M059J (cell line): ENCODE measurements around the gene ZNHIT2. TPM values are rescaled to one million over a fixed set of nuclear protein-coding genes. Genes with fewer than 3 reads are reported as not detected.

ENCODE experiments used
- DNase-seq: peaks from one replicate; pipeline ENCODE4 v3.0.0-alpha.2; 2012; ENCODE audit warnings: low read depth
- total RNA-seq: library from RNA; depleted of rRNA; stranded (reverse); fragments of >200 nt; shearing (Covaris generic); gene quantifications from 2 replicates; pipeline ENCODE4 v1.2.3, GENCODE V29; 2014; rRNA removed

The ZNHIT2 gene
- total RNA-seq, 1 experiment from 2014 or later: 13.9 TPM

GRCh38 chr11:65072631-65072966 lies 44.9 kb downstream of the ZNHIT2 start:
- DNase-seq: no peak

- no peak for DNase-seq
Measured at GRCh38 chr11:65071907-65072630, 45.4 kb downstream of the ZNHIT2 start.

- no peak for DNase-seq
Measured at GRCh38 chr11:65069217-65069616, 48.3 kb downstream of the ZNHIT2 start.

- no peak for DNase-seq
Measured at GRCh38 chr11:65067446-65067845, 50.1 kb downstream of the ZNHIT2 start.

GRCh38 chr11:65066805-65067291 lies 50.7 kb downstream of the ZNHIT2 start:
- no peak for DNase-seq

Other genes with a start within 250 kb of the ZNHIT2 start
- gene EHD1, start 239.1 kb downstream of the ZNHIT2 start, total RNA-seq: 38.4 and 57.9 TPM in 2 replicates
- 12.6 and 16.0 TPM in 2 replicates for gene ATG2A, start 200.5 kb downstream of the ZNHIT2 start, total RNA-seq
- 21.5 and 39.7 TPM in 2 replicates for gene PPP2R5B, start 193.0 kb downstream of the ZNHIT2 start, total RNA-seq
- gene GPHA2, start 181.8 kb downstream of the ZNHIT2 start, total RNA-seq: not detected in 2 replicates
- not detected in 2 replicates for gene MAJIN, start 145.6 kb downstream of the ZNHIT2 start, total RNA-seq
- 5.9 and 6.2 TPM in 2 replicates for gene BATF2, start 120.7 kb downstream of the ZNHIT2 start, total RNA-seq
- gene ARL2, start 103.5 kb downstream of the ZNHIT2 start, total RNA-seq: 137 and 169 TPM in 2 replicates
- gene SNX15, start 90.3 kb downstream of the ZNHIT2 start, total RNA-seq: 17.8 and 18.3 TPM in 2 replicates
- 11.8 and 20.0 TPM in 2 replicates for gene SAC3D1, start 76.5 kb downstream of the ZNHIT2 start, total RNA-seq
- gene NAALADL1, start 59.1 kb downstream of the ZNHIT2 start, total RNA-seq: 0.34 TPM in 1 of 2 replicates, not detected in the other
- 47.9 and 56.8 TPM in 2 replicates for gene CDCA5, start 33.7 kb downstream of the ZNHIT2 start, total RNA-seq
- 83.4 and 96.0 TPM in 2 replicates for gene ZFPL1, start 33.5 kb downstream of the ZNHIT2 start, total RNA-seq
- 117 and 170 TPM in 2 replicates for gene VPS51, start 21.5 kb downstream of the ZNHIT2 start, total RNA-seq
- gene TM7SF2, start 5.8 kb downstream of the ZNHIT2 start, total RNA-seq: 2.1 and 7.0 TPM in 2 replicates
- gene FAU, start 4.4 kb upstream of the ZNHIT2 start, total RNA-seq: 290 and 443 TPM in 2 replicates
- 68.9 and 87.8 TPM in 2 replicates for gene MRPL49, start 4.6 kb upstream of the ZNHIT2 start, total RNA-seq
- gene SYVN1, start 16.8 kb upstream of the ZNHIT2 start, total RNA-seq: 27.0 and 37.8 TPM in 2 replicates
- not detected in 2 replicates for gene SPDYC, start 52.5 kb upstream of the ZNHIT2 start, total RNA-seq
- 208 and 246 TPM in 2 replicates for gene CAPN1, start 64.2 kb upstream of the ZNHIT2 start, total RNA-seq
- gene POLA2, start 144.3 kb upstream of the ZNHIT2 start, total RNA-seq: 47.8 and 62.9 TPM in 2 replicates
- gene CDC42EP2, start 197.2 kb upstream of the ZNHIT2 start, total RNA-seq: 0.07 and 1.6 TPM in 2 replicates
- gene DPF2, start 216.2 kb upstream of the ZNHIT2 start, total RNA-seq: 31.5 and 43.5 TPM in 2 replicates
- 1.7 TPM in 1 of 2 replicates, not detected in the other for gene TIGD3, start 237.1 kb upstream of the ZNHIT2 start, total RNA-seq